Smooth muscle cell (in vitro differentiated cells): ENCODE data around the gene ZFHX3. TPM values are rescaled to one million over a fixed set of nuclear protein-coding genes. Genes with fewer than 3 reads are reported as not detected.

Source experiments
- DNase-seq: peaks from one replicate; lab custom pipeline; 2025; ENCODE audit not compliant: unreplicated experiment; lab: John Stamatoyannopoulos, UW
- H2AFZ ChIP-seq: fragments of 200-600 bp; sonication (generic); 2 replicates; pipeline ENCODE4 v1.6.0; 2016; ENCODE audit warnings: antibody characterized with exemption, low read depth, mild to moderate bottlenecking
- H3F3A ChIP-seq: fragments of 200-600 bp; sonication (generic); 2 replicates; pipeline ENCODE4 v1.6.0; 2017; ENCODE audit warnings: antibody characterized with exemption, low read depth
- H3K27ac ChIP-seq: fragments of 200-600 bp; sonication (generic); 2 replicates; pipeline ENCODE4 v1.5.1; 2016; ENCODE audit warnings: low read depth, mild to moderate bottlenecking
- H3K27me3 ChIP-seq: fragments of 200-600 bp; sonication (generic); 2 replicates; pipeline ENCODE4 v1.6.1; 2016; ENCODE audit warnings: low read depth, mild to moderate bottlenecking
- H3K36me3 ChIP-seq: fragments of 200-600 bp; sonication (generic); 2 replicates; pipeline ENCODE4 v1.5.1; 2016; ENCODE audit warnings: low read depth
- H3K4me1 ChIP-seq: fragments of 200-600 bp; sonication (generic); 2 replicates; pipeline ENCODE4 v1.5.1; 2016; ENCODE audit warnings: low read depth
- H3K4me2 ChIP-seq: fragments of 200-600 bp; sonication (generic); 2 replicates; pipeline ENCODE4 v1.6.0; 2016; ENCODE audit warnings: mild to moderate bottlenecking
- H3K4me3 ChIP-seq: fragments of 200-600 bp; sonication (generic); 2 replicates; pipeline ENCODE4 v1.5.1; 2016; ENCODE audit warnings: mild to moderate bottlenecking
- H3K79me2 ChIP-seq: fragments of 200-600 bp; sonication (generic); 2 replicates; pipeline ENCODE4 v1.6.0; 2016; ENCODE audit warnings: low read depth, mild to moderate bottlenecking
- H3K9ac ChIP-seq: fragments of 200-600 bp; sonication (generic); 2 replicates; pipeline ENCODE4 v1.6.0; 2016; ENCODE audit warnings: low read depth
- H3K9me3 ChIP-seq: fragments of 200-600 bp; sonication (generic); replicated peaks from 2 replicates; pipeline ENCODE4 v1.5.1; 2016; ENCODE audit warnings: low read depth
- H4K20me1 ChIP-seq: fragments of 200-600 bp; sonication (generic); 2 replicates; pipeline ENCODE4 v1.6.0; 2016; ENCODE audit warnings: low read depth
- WGBS: methylation state at CpG from one replicate; pipeline ENCODE4 v1.1.7; 2016; ENCODE audit warnings: low lambda C conversion rate; 5-methylcytosine and 5-hydroxymethylcytosine counted together
- polyA plus RNA-seq: library from polyadenylated mRNA; unstranded; fragments of >200 nt; fragmentation: Nextera tagmentation; extraction: Ambion mirVana; gene quantifications from 2 replicates; pipeline ENCODE4 v1.2.1, GENCODE V29; 2016
- total RNA-seq: library from RNA; depleted of rRNA; stranded (reverse); fragments of >200 nt; gene quantifications from 2 replicates; pipeline ENCODE4 v1.2.3, GENCODE V29; 2014
- TF ChIP-seq, protein P1 (sequence below): fragments of 200-600 bp; sonication (generic); IDR thresholded peaks from 2 replicates; pipeline ENCODE4 v1.5.1; 2017; ENCODE audit warnings: borderline replicate concordance, mild to moderate bottlenecking, antibody characterized with exemption; ENCODE audit not compliant: insufficient read depth, poor library complexity, severe bottlenecking

ZFHX3 gene
- total and polyA plus RNA-seq, 2 experiments from 2014 or later = 3.1 to 9.8 TPM

DNA sequence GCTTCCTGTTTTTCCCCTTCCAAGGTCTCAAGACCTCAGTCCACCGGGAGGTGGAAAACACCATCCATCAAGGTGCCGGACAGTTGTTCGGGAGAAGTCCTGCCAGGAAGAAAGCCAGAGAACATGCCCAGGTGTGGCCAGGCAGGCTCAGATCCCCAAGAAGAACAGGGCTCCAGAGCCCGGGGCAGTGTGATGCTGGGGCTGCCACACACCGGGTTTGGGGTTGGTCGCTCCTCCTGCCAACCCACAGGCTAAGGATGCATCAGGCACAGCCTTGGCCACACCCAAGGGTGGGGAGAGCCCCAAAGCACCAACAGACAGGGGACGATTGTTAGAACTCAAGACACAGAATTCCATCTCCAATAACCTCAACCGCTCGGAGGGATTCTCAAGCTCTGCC is 19.7 kb downstream of the ZFHX3 start:
- H3K9me3 ChIP-seq = no peaks in the 10 kb centered on the region
- peaks cover 4% of the 10 kb centered on the region for H3F3A ChIP-seq
- no peaks in the 10 kb centered on the region for H3K36me3 ChIP-seq
- H3K9ac ChIP-seq = no peak overlapping the region
- 90% methylated on average over 9 of the region's 9 CpGs for WGBS
- H3K4me1 ChIP-seq = peaks cover 27% of the 10 kb centered on the region
- H3K4me2 ChIP-seq = no peak overlapping the region
- no peaks in the 10 kb centered on the region for H3K27me3 ChIP-seq
- H2AFZ ChIP-seq = no peak overlapping the region
- peaks cover 42% of the 10 kb centered on the region for H4K20me1 ChIP-seq
- no peak for DNase-seq
- H3K79me2 ChIP-seq = peaks cover 86% of the 10 kb centered on the region
- H3K27ac ChIP-seq = no peak overlapping the region
- no peak overlapping the region for H3K4me3 ChIP-seq
- TF ChIP-seq, protein P1, sequence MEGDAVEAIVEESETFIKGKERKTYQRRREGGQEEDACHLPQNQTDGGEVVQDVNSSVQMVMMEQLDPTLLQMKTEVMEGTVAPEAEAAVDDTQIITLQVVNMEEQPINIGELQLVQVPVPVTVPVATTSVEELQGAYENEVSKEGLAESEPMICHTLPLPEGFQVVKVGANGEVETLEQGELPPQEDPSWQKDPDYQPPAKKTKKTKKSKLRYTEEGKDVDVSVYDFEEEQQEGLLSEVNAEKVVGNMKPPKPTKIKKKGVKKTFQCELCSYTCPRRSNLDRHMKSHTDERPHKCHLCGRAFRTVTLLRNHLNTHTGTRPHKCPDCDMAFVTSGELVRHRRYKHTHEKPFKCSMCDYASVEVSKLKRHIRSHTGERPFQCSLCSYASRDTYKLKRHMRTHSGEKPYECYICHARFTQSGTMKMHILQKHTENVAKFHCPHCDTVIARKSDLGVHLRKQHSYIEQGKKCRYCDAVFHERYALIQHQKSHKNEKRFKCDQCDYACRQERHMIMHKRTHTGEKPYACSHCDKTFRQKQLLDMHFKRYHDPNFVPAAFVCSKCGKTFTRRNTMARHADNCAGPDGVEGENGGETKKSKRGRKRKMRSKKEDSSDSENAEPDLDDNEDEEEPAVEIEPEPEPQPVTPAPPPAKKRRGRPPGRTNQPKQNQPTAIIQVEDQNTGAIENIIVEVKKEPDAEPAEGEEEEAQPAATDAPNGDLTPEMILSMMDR = no peak

DNA sequence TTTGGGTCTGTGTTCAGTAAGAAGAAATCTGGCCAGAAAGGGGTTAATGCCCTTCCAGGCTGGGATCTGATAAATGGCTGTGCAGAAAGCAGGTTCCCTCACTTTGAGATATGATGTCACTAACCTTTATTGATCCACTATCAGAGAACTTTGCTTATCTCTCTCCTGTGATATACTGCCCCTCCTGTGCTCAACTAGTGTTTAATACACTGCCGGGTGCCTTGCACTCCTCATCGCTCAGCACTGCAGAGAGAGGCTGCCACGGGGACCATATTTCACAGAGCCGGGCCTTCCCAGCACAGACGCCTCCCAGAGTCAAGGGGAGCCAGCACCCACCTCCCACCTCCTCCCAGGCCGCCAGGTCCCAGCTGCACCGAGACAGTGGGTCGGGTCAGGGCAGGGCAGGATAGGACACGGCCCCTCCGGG is 20.2 kb downstream of the ZFHX3 start:
- DNase-seq = no peak
- 74% methylated on average over 10 of the region's 10 CpGs for WGBS
- Histone ChIP-seq H3K27ac (no peak overlapping the region), H3K4me3 (no peak overlapping the region), H3K79me2 (peaks cover 87% of the 10 kb centered on the region), H4K20me1 (peaks cover 46% of the 10 kb centered on the region), H3K36me3 (no peaks in the 10 kb centered on the region), H3K4me1 (peaks cover 22% of the 10 kb centered on the region), H3K4me2 (no peak overlapping the region), H2AFZ (no peak overlapping the region), H3F3A (peaks cover 4% of the 10 kb centered on the region), H3K9ac (no peak overlapping the region), H3K9me3 (no peaks in the 10 kb centered on the region), H3K27me3 (no peaks in the 10 kb centered on the region)
- TF ChIP-seq, protein P1 = no peak

- no peak for DNase-seq
- no peaks in the 10 kb centered on the region for H3K27me3 ChIP-seq
- TF ChIP-seq, protein P1 = no peak
- no peak overlapping the region for H2AFZ ChIP-seq
- H3K9ac ChIP-seq = no peak overlapping the region
- H3F3A ChIP-seq = peaks cover 4% of the 10 kb centered on the region
- H3K4me1 ChIP-seq = peaks cover 15% of the 10 kb centered on the region
- H4K20me1 ChIP-seq = peaks cover 48% of the 10 kb centered on the region
- 84% methylated on average over 13 of the region's 13 CpGs for WGBS
- H3K4me3 ChIP-seq = no peak overlapping the region
- H3K36me3 ChIP-seq = no peaks in the 10 kb centered on the region
- no peak overlapping the region for H3K4me2 ChIP-seq
- H3K9me3 ChIP-seq = no peaks in the 10 kb centered on the region
- no peak overlapping the region for H3K27ac ChIP-seq
- H3K79me2 ChIP-seq = peaks cover 87% of the 10 kb centered on the region
These were observed 20.9 kb downstream of the ZFHX3 start for GRCh38 chr16:73026754-73027684.
